GM12891 (cell line): Measurements from ENCODE around the gene MRPL32.

ENCODE experiments used
- DNase-seq: peaks from one replicate; pipeline ENCODE4 v3.0.0; 2011; ENCODE audit warnings: low spot score; ENCODE audit not compliant: insufficient read length
- FAIRE-seq: peaks from 2 replicates; lab custom pipeline; 2011; peaks lifted over from hg19 to GRCh38; lab: Jason Lieb, UNC
- PAX5 ChIP-seq: IDR thresholded peaks from 2 replicates; pipeline ENCODE4 v1.6.1; 2011; ENCODE audit warnings: low read length, moderate library complexity, mild to moderate bottlenecking; ENCODE audit not compliant: insufficient read depth, severe bottlenecking
- POLR2A ChIP-seq: IDR thresholded peaks from 2 replicates; pipeline ENCODE4 v1.6.1; 2011; ENCODE audit warnings: low read depth, low read length, control low read depth
- POLR2AphosphoS5 ChIP-seq: IDR thresholded peaks from 2 replicates; pipeline ENCODE4 v1.6.1; 2011; ENCODE audit warnings: low read depth, low read length, control low read depth
- POU2F2 ChIP-seq: IDR thresholded peaks from 2 replicates; pipeline ENCODE4 v1.6.1; 2011; ENCODE audit warnings: low read depth, mild to moderate bottlenecking, control low read depth, low read length, moderate library complexity
- SPI1 ChIP-seq: IDR thresholded peaks from 2 replicates; pipeline ENCODE4 v1.6.1; 2011; ENCODE audit warnings: low read depth, low read length, control low read depth
- TAF1 ChIP-seq: IDR thresholded peaks from 2 replicates; pipeline ENCODE4 v1.6.1; 2011; ENCODE audit warnings: low read depth, low read length, control low read depth

Gene MRPL32

GRCh38 chr7:42980084-42980483, 47.9 kb downstream of the MRPL32 start:
- no peak for TF ChIP-seq SPI1
- TF ChIP-seq TAF1, result no peak
- DNase-seq (no peak), FAIRE-seq (no peak)

DNA sequence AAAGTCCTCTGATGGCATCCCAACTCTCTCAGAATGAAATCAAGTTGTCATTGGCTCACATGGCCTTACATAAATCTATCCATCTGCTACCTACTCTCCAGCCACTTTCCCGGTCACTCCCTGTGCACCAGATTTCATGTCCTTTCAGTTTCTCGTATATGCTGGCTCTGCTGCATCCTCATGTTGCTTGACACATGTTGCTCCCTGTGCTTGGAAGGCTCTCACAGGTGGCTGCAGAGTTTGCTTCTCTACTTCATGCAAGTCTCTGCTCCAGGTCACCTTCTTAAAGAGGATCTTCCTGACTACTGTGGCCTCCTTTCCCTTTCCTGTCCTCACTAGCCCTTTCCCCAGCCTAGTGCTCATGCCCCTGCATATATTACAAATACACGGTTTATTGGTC, 48.3 kb downstream of the MRPL32 start:
- DNase-seq, result no peak
- no peak for FAIRE-seq
- TF ChIP-seq TAF1 (no peak), PAX5 (no peak), POLR2AphosphoS5 (no peak), POU2F2 (no peak), POLR2A (no peak), SPI1 (no peak)

DNA sequence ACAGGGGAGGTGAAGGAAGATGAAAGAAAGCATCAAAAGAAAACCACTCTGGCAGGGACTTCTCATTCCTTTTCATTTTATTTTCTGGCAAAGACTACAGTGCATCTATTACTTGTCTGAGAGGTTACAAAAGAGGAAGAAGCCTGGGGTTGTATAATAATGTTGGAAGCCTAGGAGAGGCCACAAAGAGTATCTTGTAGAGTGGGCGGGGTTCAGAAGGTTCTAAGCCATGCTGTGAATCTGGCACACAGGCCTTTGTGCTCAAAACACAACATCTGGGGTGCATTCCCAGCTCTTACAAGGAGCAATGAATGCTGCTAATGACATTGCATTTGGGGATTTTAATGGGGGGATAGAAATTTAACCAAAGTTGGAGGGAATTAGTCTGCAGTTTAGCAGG, 49.4 kb downstream of the MRPL32 start:
- FAIRE-seq, result no peak

GRCh38 chr7:42982604-42983115, 50.5 kb downstream of the MRPL32 start:
- no peak for DNase-seq
- TF ChIP-seq SPI1, result no peak
- TF ChIP-seq POU2F2, result no peak
- no peak for TF ChIP-seq TAF1
- no peak for TF ChIP-seq POLR2AphosphoS5

More for the DNA sequence above, 49.4 kb downstream of the MRPL32 start:
- TF ChIP-seq SPI1 (no peak), POLR2A (no peak), PAX5 (no peak), TAF1 (no peak), POU2F2 (no peak), POLR2AphosphoS5 (no peak)
- DNase-seq, result no peak

GRCh38 chr7:42984137-42984536, 52.0 kb downstream of the MRPL32 start:
- no peak for FAIRE-seq
- TF ChIP-seq POLR2AphosphoS5, result no peak
- DNase-seq, result no peak

More at GRCh38 chr7:42982604-42983115, 50.5 kb downstream of the MRPL32 start:
- no peak for FAIRE-seq

- FAIRE-seq (no peak), DNase-seq (no peak)
- no peak for TF ChIP-seq SPI1
- TF ChIP-seq POU2F2, result no peak
- TF ChIP-seq PAX5, result no peak
- no peak for TF ChIP-seq POLR2AphosphoS5
- TF ChIP-seq TAF1, result no peak
- TF ChIP-seq POLR2A, result no peak
These were observed 54.0 kb downstream of the MRPL32 start for GRCh38 chr7:42986213-42986612.

DNA sequence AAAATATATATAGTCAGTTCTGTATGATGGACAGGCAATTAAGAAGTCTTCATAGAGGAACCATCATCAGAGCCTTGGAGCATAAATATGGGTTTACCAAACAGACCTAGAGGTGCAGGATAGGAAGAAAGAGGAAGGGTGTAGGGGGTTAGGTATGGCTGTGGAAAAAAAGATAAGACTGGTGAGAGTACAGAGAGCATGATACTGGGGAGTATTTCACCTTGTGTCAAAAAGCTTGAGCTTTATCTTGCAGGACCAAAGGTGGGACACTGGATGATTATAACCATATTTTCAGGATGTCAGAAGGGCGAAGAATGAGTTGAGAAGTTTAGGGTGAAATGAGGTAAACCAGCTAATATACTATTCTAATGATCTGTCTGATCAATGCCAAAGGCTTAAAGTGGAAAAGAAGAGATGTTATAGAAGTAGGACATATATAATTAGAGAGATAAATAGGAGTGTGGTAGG, 54.6 kb downstream of the MRPL32 start:
- TF ChIP-seq PAX5 (no peak), POLR2AphosphoS5 (no peak), SPI1 (no peak), TAF1 (no peak), POU2F2 (no peak), POLR2A (no peak)
- no peak for DNase-seq
- FAIRE-seq, result no peak
